Neural cell (in vitro differentiated cells): ENCODE data around the gene IFRD1.

Source experiments
- EP300 ChIP-seq: fragments of 450-650 bp; conservative IDR thresholded peaks from 2 replicates; pipeline ENCODE4 v1.6.1; 2014; ENCODE audit warnings: antibody characterized with exemption, mild to moderate bottlenecking, moderate library complexity; ENCODE audit not compliant: poor library complexity, severe bottlenecking
- EZH2 ChIP-seq: fragments of 200-600, 300-800 bp; shearing (Covaris generic), sonication (generic); IDR thresholded peaks from 2 replicates; pipeline ENCODE4 v1.6.1; 2014; ENCODE audit warnings: antibody characterized with exemption, low read length, borderline replicate concordance, mild to moderate bottlenecking; ENCODE audit not compliant: insufficient read depth, poor library complexity, severe bottlenecking
- POLR2AphosphoS5 ChIP-seq: IDR thresholded peaks from 2 replicates; pipeline ENCODE4 v1.6.1; 2012
- RAD21 ChIP-seq: fragments of 450-650 bp; conservative IDR thresholded peaks from 2 replicates; pipeline ENCODE4 v1.6.1; 2014; ENCODE audit warnings: antibody characterized with exemption, mild to moderate bottlenecking, moderate library complexity
- TAF1 ChIP-seq: IDR thresholded peaks from 2 replicates; pipeline ENCODE4 v1.6.1; 2012; ENCODE audit warnings: low read depth
- TF ChIP-seq, protein P1 (sequence below): fragments of 450-650 bp; IDR thresholded peaks from 2 replicates; pipeline ENCODE4 v1.5.1; 2014; ENCODE audit warnings: antibody characterized with exemption, mild to moderate bottlenecking, moderate library complexity; ENCODE audit not compliant: poor library complexity, severe bottlenecking
- TF ChIP-seq, protein P2 (sequence below): IDR thresholded peaks from 2 replicates; pipeline ENCODE4 v1.6.1; 2012; ENCODE audit warnings: borderline replicate concordance

DNA sequence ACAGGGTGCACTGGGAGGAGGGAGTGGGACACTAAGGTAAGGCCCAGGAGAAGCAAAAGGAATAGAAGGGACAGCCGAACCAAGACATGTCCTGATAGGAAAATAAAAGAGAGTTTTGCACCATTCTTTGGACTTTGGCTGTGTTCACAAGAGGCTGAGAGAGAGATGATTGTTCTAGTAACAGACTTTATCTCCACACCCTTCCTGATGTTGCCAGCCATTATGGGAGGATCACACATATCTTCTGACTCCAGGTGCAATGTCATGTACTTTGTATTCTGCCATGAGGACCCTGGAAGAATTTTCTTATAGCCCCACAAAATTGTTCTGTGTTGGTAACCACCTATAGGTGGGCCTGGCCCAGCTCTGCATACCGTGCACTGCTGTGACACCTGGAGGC is 41.9 kb downstream of the IFRD1 start:
- TF ChIP-seq EZH2 (no peak), EP300 (no peak), RAD21 (no peak), TAF1 (no peak), POLR2AphosphoS5 (no peak)
- TF ChIP-seq, protein P1, sequence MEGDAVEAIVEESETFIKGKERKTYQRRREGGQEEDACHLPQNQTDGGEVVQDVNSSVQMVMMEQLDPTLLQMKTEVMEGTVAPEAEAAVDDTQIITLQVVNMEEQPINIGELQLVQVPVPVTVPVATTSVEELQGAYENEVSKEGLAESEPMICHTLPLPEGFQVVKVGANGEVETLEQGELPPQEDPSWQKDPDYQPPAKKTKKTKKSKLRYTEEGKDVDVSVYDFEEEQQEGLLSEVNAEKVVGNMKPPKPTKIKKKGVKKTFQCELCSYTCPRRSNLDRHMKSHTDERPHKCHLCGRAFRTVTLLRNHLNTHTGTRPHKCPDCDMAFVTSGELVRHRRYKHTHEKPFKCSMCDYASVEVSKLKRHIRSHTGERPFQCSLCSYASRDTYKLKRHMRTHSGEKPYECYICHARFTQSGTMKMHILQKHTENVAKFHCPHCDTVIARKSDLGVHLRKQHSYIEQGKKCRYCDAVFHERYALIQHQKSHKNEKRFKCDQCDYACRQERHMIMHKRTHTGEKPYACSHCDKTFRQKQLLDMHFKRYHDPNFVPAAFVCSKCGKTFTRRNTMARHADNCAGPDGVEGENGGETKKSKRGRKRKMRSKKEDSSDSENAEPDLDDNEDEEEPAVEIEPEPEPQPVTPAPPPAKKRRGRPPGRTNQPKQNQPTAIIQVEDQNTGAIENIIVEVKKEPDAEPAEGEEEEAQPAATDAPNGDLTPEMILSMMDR: no peak
- TF ChIP-seq, protein P2, sequence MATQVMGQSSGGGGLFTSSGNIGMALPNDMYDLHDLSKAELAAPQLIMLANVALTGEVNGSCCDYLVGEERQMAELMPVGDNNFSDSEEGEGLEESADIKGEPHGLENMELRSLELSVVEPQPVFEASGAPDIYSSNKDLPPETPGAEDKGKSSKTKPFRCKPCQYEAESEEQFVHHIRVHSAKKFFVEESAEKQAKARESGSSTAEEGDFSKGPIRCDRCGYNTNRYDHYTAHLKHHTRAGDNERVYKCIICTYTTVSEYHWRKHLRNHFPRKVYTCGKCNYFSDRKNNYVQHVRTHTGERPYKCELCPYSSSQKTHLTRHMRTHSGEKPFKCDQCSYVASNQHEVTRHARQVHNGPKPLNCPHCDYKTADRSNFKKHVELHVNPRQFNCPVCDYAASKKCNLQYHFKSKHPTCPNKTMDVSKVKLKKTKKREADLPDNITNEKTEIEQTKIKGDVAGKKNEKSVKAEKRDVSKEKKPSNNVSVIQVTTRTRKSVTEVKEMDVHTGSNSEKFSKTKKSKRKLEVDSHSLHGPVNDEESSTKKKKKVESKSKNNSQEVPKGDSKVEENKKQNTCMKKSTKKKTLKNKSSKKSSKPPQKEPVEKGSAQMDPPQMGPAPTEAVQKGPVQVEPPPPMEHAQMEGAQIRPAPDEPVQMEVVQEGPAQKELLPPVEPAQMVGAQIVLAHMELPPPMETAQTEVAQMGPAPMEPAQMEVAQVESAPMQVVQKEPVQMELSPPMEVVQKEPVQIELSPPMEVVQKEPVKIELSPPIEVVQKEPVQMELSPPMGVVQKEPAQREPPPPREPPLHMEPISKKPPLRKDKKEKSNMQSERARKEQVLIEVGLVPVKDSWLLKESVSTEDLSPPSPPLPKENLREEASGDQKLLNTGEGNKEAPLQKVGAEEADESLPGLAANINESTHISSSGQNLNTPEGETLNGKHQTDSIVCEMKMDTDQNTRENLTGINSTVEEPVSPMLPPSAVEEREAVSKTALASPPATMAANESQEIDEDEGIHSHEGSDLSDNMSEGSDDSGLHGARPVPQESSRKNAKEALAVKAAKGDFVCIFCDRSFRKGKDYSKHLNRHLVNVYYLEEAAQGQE: no peak
